ENCODE data around the gene PSME2.

DNA sequence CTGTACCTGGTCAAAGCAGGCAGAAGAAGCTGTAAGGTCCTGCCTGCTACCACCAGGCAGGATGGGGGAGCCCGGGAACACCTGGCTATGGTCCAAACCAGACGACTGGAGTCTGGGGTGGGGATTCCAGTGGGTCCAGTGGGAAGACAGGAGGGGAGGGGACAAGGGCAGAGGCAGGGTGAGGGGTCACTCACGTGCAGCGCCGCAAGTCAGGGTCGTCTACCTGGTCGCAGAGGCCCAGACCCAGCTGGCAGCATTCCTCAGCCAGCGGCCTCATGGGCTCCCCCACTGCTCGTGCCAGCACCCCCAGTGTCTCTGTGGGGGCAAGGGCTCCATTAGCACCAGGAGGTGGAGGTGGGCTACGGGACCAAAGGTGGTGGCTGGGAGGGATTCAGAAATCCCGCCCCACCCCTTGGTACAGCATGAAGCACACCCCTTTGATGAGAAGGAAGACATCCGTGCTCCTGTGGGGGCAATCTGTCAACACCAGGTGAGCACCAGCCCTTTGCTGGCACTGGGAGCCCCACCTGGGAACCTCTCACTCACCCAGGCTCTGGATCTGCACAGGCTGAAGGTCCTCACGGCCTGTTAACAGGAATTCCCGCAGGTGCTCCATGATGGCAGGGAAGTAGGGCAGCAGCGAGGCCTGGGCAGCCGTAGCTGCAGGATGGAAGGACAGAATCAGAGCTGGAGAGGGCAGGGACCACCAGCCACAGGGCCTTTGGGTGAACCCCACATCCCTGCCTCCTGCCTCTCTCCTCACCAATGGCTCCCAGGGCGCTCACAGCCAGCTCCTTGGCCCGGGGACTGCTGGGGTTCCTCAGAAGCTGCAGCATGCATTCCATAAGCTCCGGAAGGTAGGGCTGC is 37.9 kb upstream of the PSME2 start:
- TF ChIP-seq, protein P1, sequence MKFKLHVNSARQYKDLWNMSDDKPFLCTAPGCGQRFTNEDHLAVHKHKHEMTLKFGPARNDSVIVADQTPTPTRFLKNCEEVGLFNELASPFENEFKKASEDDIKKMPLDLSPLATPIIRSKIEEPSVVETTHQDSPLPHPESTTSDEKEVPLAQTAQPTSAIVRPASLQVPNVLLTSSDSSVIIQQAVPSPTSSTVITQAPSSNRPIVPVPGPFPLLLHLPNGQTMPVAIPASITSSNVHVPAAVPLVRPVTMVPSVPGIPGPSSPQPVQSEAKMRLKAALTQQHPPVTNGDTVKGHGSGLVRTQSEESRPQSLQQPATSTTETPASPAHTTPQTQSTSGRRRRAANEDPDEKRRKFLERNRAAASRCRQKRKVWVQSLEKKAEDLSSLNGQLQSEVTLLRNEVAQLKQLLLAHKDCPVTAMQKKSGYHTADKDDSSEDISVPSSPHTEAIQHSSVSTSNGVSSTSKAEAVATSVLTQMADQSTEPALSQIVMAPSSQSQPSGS (CRISPR knock-in tag; IDR thresholded peaks at IDR 0.05): no peak
- TF ChIP-seq TBP (optimal IDR thresholded peaks at IDR 0.05; ENCODE audit: low read depth, low read length): no peak
- TF ChIP-seq POLR2AphosphoS5 (IDR thresholded peaks at IDR 0.05; ENCODE audit: control insufficient read depth, insufficient read depth, low read depth, low read length): no peak
- TF ChIP-seq ZNF175 (CRISPR knock-in tag; IDR thresholded peaks at IDR 0.05; ENCODE audit: low read depth): no peak
- TF ChIP-seq, protein P2, sequence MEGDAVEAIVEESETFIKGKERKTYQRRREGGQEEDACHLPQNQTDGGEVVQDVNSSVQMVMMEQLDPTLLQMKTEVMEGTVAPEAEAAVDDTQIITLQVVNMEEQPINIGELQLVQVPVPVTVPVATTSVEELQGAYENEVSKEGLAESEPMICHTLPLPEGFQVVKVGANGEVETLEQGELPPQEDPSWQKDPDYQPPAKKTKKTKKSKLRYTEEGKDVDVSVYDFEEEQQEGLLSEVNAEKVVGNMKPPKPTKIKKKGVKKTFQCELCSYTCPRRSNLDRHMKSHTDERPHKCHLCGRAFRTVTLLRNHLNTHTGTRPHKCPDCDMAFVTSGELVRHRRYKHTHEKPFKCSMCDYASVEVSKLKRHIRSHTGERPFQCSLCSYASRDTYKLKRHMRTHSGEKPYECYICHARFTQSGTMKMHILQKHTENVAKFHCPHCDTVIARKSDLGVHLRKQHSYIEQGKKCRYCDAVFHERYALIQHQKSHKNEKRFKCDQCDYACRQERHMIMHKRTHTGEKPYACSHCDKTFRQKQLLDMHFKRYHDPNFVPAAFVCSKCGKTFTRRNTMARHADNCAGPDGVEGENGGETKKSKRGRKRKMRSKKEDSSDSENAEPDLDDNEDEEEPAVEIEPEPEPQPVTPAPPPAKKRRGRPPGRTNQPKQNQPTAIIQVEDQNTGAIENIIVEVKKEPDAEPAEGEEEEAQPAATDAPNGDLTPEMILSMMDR (IDR thresholded peaks at IDR 0.05 in 2 of 3, conservative IDR thresholded peaks at IDR 0.05 in 1 of 3; ENCODE audit: insufficient read depth in 2 of 3, low read depth in 1 of 3, low read length in 3 of 3): no peak
- no peak for TF ChIP-seq ZNF146 (CRISPR knock-in tag; IDR thresholded peaks at IDR 0.05; ENCODE audit: unreplicated experiment)
- no peak for TF ChIP-seq ZNF239 (CRISPR knock-in tag; IDR thresholded peaks at IDR 0.05)
- no peak for TF ChIP-seq NR3C1 (CRISPR knock-in tag; IDR thresholded peaks at IDR 0.05)
- TF ChIP-seq RAD21 (CRISPR knock-in tag; conservative IDR thresholded peaks at IDR 0.05 in 1 of 2, IDR thresholded peaks at IDR 0.05 in 1 of 2): no peak
- no peak for TF ChIP-seq SMAD4 (CRISPR knock-in tag; conservative IDR thresholded peaks at IDR 0.05)
- no peak for TF ChIP-seq HCFC1 (IDR thresholded peaks at IDR 0.05; ENCODE audit: low read depth, low read length)

All from K562 (cell line).